K562 (cell line): ENCODE data around the gene MTHFSD. TPM values are rescaled to one million over a fixed set of nuclear protein-coding genes. Genes with fewer than 3 reads are reported as not detected.

Experiments
- ATAC-seq: fragments of 200-7000 bp; cut with Tn5 transposase; 3 replicates; pipeline ENCODE4 v1.9.1; 2020; ENCODE audit warnings: moderate library complexity
- BruUV-seq: library from RNA; stranded (reverse); fragments of 400-500 nt; replicated peaks from 2 replicates; lab custom pipeline; 2021; lab: Mats Ljungman, UMichigan
- CTCF ChIA-PET: fragments of 300-600 bp; formaldehyde crosslinking; extraction: SDS; loops from one replicate; lab custom pipeline; 2021; ENCODE audit warnings: low intra/inter-chr PET ratio; lab: Yijun Ruan, JAX
- POLR2A ChIA-PET: fragments of 300-600, 350-650 bp; sonication (Branson Sonifier 250); formaldehyde crosslinking; extraction: SDS; loops from one replicate; lab custom pipeline; 2021; ENCODE audit warnings: antibody characterized with exemption, inconsistent platforms; lab: Yijun Ruan, JAX
- DNase-seq, 4 experiments: peaks; one replicate each; pipeline versions ENCODE4 v3.0.0 to v3.0.0-alpha.2; 2011 to 2018; ENCODE audit warnings: low spot score in 3 of 4, mixed read lengths in 3 of 4; ENCODE audit errors: extremely low read depth in 1 of 4
- FAIRE-seq: peaks from 2 replicates; lab custom pipeline; 2011; peaks lifted over from hg19 to GRCh38; lab: Jason Lieb, UNC
- H2AFZ ChIP-seq: 2 replicates; pipeline ENCODE4 v1.6.0; 2011; ENCODE audit warnings: low read depth, low read length, control low read depth, inconsistent platforms
- H3K27ac ChIP-seq: fragments of 200-600 bp; 3 replicates; pipeline ENCODE4 v1.8.0; 2011; ENCODE audit warnings: low read depth, mild to moderate bottlenecking, control low read depth, inconsistent platforms, low read length, moderate library complexity, mixed read lengths; ENCODE audit errors: extremely low read depth
- H3K27me3 ChIP-seq, 2 experiments: fragments of 300-600 bp in 1 of 2; 2 replicates in 1 of 2; 3 replicates in 1 of 2; pipeline versions ENCODE4 v1.6.0 to v1.8.0; 2011; ENCODE audit warnings: inconsistent platforms in 2 of 2, low read length in 2 of 2, mild to moderate bottlenecking in 1 of 2, mixed read lengths in 1 of 2, moderate library complexity in 1 of 2; ENCODE audit not compliant: control insufficient read depth in 2 of 2, insufficient read depth in 2 of 2
- H3K36me3 ChIP-seq: fragments of 300-600 bp; 3 replicates; pipeline ENCODE4 v1.8.0; 2011; ENCODE audit warnings: mild to moderate bottlenecking, low read length, inconsistent platforms; ENCODE audit not compliant: control insufficient read depth, insufficient read depth
- H3K4me1 ChIP-seq, 2 experiments: fragments of 200-600 bp in 1 of 2; replicated peaks in 1 of 2; 2 replicates in 1 of 2; 3 replicates in 1 of 2; pipeline versions ENCODE4 v1.5.1 to v1.8.0; 2011; ENCODE audit warnings: inconsistent platforms in 2 of 2, low read length in 2 of 2, mild to moderate bottlenecking in 1 of 2, mixed read lengths in 1 of 2, moderate library complexity in 1 of 2; ENCODE audit not compliant: control insufficient read depth in 2 of 2, insufficient read depth in 2 of 2
- H3K4me2 ChIP-seq: 2 replicates; pipeline ENCODE4 v1.6.1; 2011; ENCODE audit warnings: low read length, control low read depth, inconsistent platforms, mixed read lengths; ENCODE audit not compliant: insufficient read depth
- H3K4me3 ChIP-seq: fragments of 200-600 bp; sonication (generic), shearing (Covaris generic); 2 replicates; pipeline ENCODE4 v1.5.1; 2016; ENCODE audit warnings: control low read depth, inconsistent platforms
- H3K79me2 ChIP-seq: fragments of 200-600 bp; 3 replicates; pipeline ENCODE4 v1.8.0; 2011; ENCODE audit warnings: low read length, inconsistent platforms; ENCODE audit not compliant: control insufficient read depth, insufficient read depth
- H3K9ac ChIP-seq, 2 experiments: 2 replicates each; pipeline versions ENCODE4 v1.6.0 to v1.6.1; 2011; ENCODE audit warnings: low read depth in 2 of 2, low read length in 2 of 2, control low read depth in 1 of 2, inconsistent platforms in 1 of 2, mild to moderate bottlenecking in 1 of 2, mixed read lengths in 1 of 2; ENCODE audit not compliant: insufficient read depth in 1 of 2
- H3K9me1 ChIP-seq: one replicate; pipeline ENCODE4 v1.6.0; 2011; ENCODE audit warnings: inconsistent platforms, mild to moderate bottlenecking, low read length, moderate library complexity; ENCODE audit not compliant: control insufficient read depth, insufficient read depth
- H3K9me3 ChIP-seq: replicated peaks from 2 replicates; pipeline ENCODE4 v1.5.1; 2011; ENCODE audit warnings: low read depth, low read length, inconsistent platforms; ENCODE audit not compliant: control insufficient read depth, insufficient read depth
- H4K20me1 ChIP-seq: replicated peaks from 2 replicates; pipeline ENCODE4 v1.6.1; 2011; ENCODE audit warnings: low read length, inconsistent platforms, mixed read lengths; ENCODE audit not compliant: control insufficient read depth, insufficient read depth
- FOXM1 ChIP-seq, 2 experiments: fragments of 450-650 bp in 1 of 2; sonication (generic) in 1 of 2; formaldehyde crosslinking in 1 of 2; IDR thresholded peaks; 2 replicates each; pipeline versions ENCODE4 v1.6.1 to v1.9.0; 2017 to 2022; ENCODE audit warnings: low read depth in 2 of 2, mild to moderate bottlenecking in 2 of 2, missing genetic modification reagents in 1 of 2, moderate library complexity in 1 of 2
- NR2F6 ChIP-seq: fragments of 450-650 bp; formaldehyde crosslinking; IDR thresholded peaks from 2 replicates; pipeline ENCODE4 v1.4.0; 2020; ENCODE audit warnings: mild to moderate bottlenecking
- RBM14 ChIP-seq: fragments of 200-400 bp; formaldehyde crosslinking; IDR thresholded peaks from 2 replicates; pipeline ENCODE4 v1.6.1; 2018; ENCODE audit warnings: low read depth, mild to moderate bottlenecking, low read length, moderate library complexity, borderline replicate concordance; ENCODE audit not compliant: insufficient read depth
- RBM15 ChIP-seq: fragments of 200-400 bp; formaldehyde crosslinking; IDR thresholded peaks from 2 replicates; pipeline ENCODE4 v1.6.1; 2018; ENCODE audit warnings: mild to moderate bottlenecking, low read length, moderate library complexity; ENCODE audit not compliant: insufficient read depth
- RFX1 ChIP-seq: fragments of 450-650 bp; IDR thresholded peaks from 2 replicates; pipeline ENCODE4 v1.6.1; 2016; ENCODE audit warnings: mild to moderate bottlenecking, moderate library complexity
- SAFB2 ChIP-seq: fragments of 200-400 bp; formaldehyde crosslinking; IDR thresholded peaks from 2 replicates; pipeline ENCODE4 v1.6.1; 2018; ENCODE audit warnings: borderline replicate concordance, low read length, low read depth, moderate library complexity; ENCODE audit not compliant: severe bottlenecking
- TAF9B ChIP-seq: fragments of 450-650 bp; IDR thresholded peaks from 2 replicates; pipeline ENCODE4 v1.6.1; 2018; ENCODE audit warnings: mild to moderate bottlenecking; ENCODE audit not compliant: partially characterized antibody
- TRIM24 ChIP-seq, 2 experiments: fragments of 450-650 bp; IDR thresholded peaks; 2 replicates each; pipeline ENCODE4 v1.6.1; 2016
- ZNF695 ChIP-seq: fragments of 450-650 bp; formaldehyde crosslinking; IDR thresholded peaks from 2 replicates; pipeline ENCODE4 v1.4.0; 2020; ENCODE audit warnings: mild to moderate bottlenecking, moderate library complexity
- whole genome bisulfite sequencing: fragments of 100-300 bp; shearing (Covaris generic); methylation state at CpG from one replicate; pipeline ENCODE4 v1.1.6; 2016; ENCODE audit warnings: low coverage, mixed read lengths; ENCODE audit not compliant: insufficient coverage; ENCODE audit errors: missing lambda C conversion rate; 5-methylcytosine and 5-hydroxymethylcytosine counted together
- in situ Hi-C: fragments of 300-500 bp; cut with MboI; formaldehyde crosslinking; loops from 4 replicates; pipeline ENCODE4 v1.15.0; 2018; ENCODE audit warnings: inconsistent platforms, mixed read lengths
- intact Hi-C: fragments of 100-400 bp; cut with micrococcal nuclease; formaldehyde crosslinking; loops from 2 replicates; pipeline ENCODE4 v1.14.2; 2022
- polyA plus RNA-seq, 8 experiments: library from polyadenylated mRNA; depleted of rRNA in 4 of 8; stranded (reverse) in 5 of 8; unstranded in 3 of 8; fragments of >200 nt; fragmentation: Nextera tagmentation in 2 of 8; fragmentation: Illumina TruSeq in 1 of 8; extraction: Ambion mirVana in 2 of 8; extraction: Trizol in 1 of 8; gene quantifications; 2 replicates each; pipeline versions ENCODE4 v1.2.1 to v1.2.3, GENCODE V29; 2011 to 2014; ENCODE audit warnings: inconsistent platforms in 1 of 8, missing spikeins in 1 of 8
- total RNA-seq, 7 experiments: library from RNA; depleted of rRNA in 6 of 7; stranded (reverse); fragments of >200 nt in 6 of 7; fragmentation: Illumina TruSeq in 2 of 7; extraction: Trizol in 2 of 7; gene quantifications; 2 replicates each; pipeline versions ENCODE4 v1.2.1 to v1.2.3, GENCODE V29; 2011 to 2021; ENCODE audit warnings: low replicate concordance in 1 of 7
- TF ChIP-seq, protein P1 (sequence below), 2 experiments: fragments of 450-650 bp in 1 of 2; sonication (generic) in 1 of 2; formaldehyde crosslinking in 1 of 2; IDR thresholded peaks; 2 replicates each; pipeline versions ENCODE4 v1.7.1 to v1.9.0; 2016 to 2022; ENCODE audit warnings: inconsistent platforms in 1 of 2, mild to moderate bottlenecking in 1 of 2, missing genetic modification reagents in 1 of 2
- TF ChIP-seq, protein P2 (sequence below): sonication (generic); formaldehyde crosslinking; IDR thresholded peaks from 2 replicates; pipeline ENCODE4 v1.8.0; 2022; ENCODE audit warnings: mild to moderate bottlenecking, missing genetic modification reagents

MTHFSD gene
- total and polyA plus RNA-seq, 9 of the 15 experiments (the other 6 are each of a cell fraction or from before 2014, with no cell fraction given) = 3.2 to 20.2 (median 12.0) TPM

DNA sequence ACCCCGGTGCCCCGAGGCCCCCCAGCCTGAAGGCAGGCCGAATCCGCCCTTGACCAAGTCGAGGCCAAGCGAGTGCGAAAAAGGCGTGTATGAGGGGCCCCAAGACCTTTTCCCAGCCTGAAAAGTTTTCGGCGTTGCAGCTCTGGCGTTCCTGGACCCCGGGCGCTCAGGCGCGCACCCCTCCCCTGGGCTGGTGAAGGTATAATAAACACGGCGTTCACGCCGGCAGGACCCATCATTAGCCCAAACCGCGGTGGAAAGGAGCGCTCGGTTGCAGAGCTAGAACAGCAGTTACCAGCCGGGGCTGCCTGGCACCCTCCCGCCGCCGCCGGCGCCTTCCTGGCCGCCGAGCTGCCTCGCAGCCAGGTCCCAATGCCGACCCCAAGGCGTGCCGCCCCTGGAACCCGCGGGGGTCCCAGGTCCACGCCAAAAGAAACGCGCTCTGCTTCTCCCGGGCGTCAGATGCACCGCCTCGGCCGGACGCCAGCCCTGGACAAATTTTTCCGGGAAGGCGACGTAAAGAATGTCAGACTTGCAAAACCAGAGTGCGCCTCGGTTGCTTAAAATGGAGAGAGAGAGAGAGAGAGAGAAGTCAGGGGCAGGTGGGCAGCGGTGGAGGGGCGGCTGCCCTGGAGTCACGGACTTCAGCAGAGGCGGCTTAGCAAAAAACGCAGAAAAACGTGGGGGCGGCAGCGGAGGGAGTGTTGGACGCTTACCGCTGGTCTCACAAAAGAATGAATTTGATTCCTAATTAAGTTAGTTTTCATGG lies 56.2 kb downstream of the MTHFSD start:
- in situ Hi-C loops = no loop called here
- WGBS = 13% methylated on average over 43 of the region's 61 CpGs
- TF ChIP-seq ZNF695 (CRISPR knock-in tag) = no peak
- no peak for TF ChIP-seq NR2F6 (CRISPR knock-in tag)
- no peak for TF ChIP-seq RBM15
- TF ChIP-seq RFX1 = no peak
- TF ChIP-seq TAF9B = no peak
- no peak for TF ChIP-seq TRIM24 (IDR thresholded peaks at IDR 0.05)
- TF ChIP-seq FOXM1 (IDR thresholded peaks at IDR 0.05; ENCODE audit: low read depth) = no peak
- no peak for TF ChIP-seq FOXM1 (CRISPR knock-in tag; IDR thresholded peaks at IDR 0.05; ENCODE audit: low read depth)
- TF ChIP-seq, protein P1, sequence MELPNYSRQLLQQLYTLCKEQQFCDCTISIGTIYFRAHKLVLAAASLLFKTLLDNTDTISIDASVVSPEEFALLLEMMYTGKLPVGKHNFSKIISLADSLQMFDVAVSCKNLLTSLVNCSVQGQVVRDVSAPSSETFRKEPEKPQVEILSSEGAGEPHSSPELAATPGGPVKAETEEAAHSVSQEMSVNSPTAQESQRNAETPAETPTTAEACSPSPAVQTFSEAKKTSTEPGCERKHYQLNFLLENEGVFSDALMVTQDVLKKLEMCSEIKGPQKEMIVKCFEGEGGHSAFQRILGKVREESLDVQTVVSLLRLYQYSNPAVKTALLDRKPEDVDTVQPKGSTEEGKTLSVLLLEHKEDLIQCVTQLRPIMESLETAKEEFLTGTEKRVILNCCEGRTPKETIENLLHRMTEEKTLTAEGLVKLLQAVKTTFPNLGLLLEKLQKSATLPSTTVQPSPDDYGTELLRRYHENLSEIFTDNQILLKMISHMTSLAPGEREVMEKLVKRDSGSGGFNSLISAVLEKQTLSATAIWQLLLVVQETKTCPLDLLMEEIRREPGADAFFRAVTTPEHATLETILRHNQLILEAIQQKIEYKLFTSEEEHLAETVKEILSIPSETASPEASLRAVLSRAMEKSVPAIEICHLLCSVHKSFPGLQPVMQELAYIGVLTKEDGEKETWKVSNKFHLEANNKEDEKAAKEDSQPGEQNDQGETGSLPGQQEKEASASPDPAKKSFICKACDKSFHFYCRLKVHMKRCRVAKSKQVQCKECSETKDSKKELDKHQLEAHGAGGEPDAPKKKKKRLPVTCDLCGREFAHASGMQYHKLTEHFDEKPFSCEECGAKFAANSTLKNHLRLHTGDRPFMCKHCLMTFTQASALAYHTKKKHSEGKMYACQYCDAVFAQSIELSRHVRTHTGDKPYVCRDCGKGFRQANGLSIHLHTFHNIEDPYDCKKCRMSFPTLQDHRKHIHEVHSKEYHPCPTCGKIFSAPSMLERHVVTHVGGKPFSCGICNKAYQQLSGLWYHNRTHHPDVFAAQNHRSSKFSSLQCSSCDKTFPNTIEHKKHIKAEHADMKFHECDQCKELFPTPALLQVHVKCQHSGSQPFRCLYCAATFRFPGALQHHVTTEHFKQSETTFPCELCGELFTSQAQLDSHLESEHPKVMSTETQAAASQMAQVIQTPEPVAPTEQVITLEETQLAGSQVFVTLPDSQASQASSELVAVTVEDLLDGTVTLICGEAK (IDR thresholded peaks at IDR 0.05) = no peak
- TF ChIP-seq, protein P1 (CRISPR knock-in tag; IDR thresholded peaks at IDR 0.05) = no peak
- TF ChIP-seq, protein P2, sequence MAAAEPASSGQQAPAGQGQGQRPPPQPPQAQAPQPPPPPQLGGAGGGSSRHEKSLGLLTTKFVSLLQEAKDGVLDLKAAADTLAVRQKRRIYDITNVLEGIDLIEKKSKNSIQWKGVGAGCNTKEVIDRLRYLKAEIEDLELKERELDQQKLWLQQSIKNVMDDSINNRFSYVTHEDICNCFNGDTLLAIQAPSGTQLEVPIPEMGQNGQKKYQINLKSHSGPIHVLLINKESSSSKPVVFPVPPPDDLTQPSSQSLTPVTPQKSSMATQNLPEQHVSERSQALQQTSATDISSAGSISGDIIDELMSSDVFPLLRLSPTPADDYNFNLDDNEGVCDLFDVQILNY (CRISPR knock-in tag) = no peak
- TF ChIP-seq RBM14 = no peak
- TF ChIP-seq SAFB2 = no peak

More for the DNA sequence above, 56.2 kb downstream of the MTHFSD start:
- no peak overlapping the region for H2AFZ ChIP-seq
- peaks cover 10% of the 10 kb centered on the region; the same call in 1 of the 2 replicates for H4K20me1 ChIP-seq
- no peak for DNase-seq
- no peaks in the 10 kb centered on the region for H3K9me1 ChIP-seq
- POLR2A ChIA-PET = interaction anchor here (0.7 to 1.1 kb wide), 3 partner anchors 18 to 462 kb away, joined by 3 read pairs; no protein-coding TSS in a partner anchor
- FAIRE-seq = no peak
- H3K27ac ChIP-seq = no peak overlapping the region
- no peaks in the 10 kb centered on the region for H3K9me3 ChIP-seq
- peaks cover 0 to 3% of the 10 kb centered on the region in 2 experiments; a peak in 2 of 5 replicates for H3K4me1 ChIP-seq
- no peak overlapping the region for H3K9ac ChIP-seq
- CTCF ChIA-PET = no interaction called here
- H3K79me2 ChIP-seq = no peaks in the 10 kb centered on the region
- no peak for ATAC-seq
- H3K36me3 ChIP-seq = no peaks in the 10 kb centered on the region
- BruUV-seq = no TSS peak
- no peak overlapping the region for H3K4me2 ChIP-seq
- intact Hi-C loops = no loop called here
- peaks cover 44 to 79% of the 10 kb centered on the region in 2 experiments for H3K27me3 ChIP-seq
- no peak overlapping the region for H3K4me3 ChIP-seq
